Choroid plexus epithelial cell (primary cell): ENCODE results near the gene FAM163A.

Experiments used
- DNase-seq: peaks from one replicate; pipeline ENCODE4 v3.0.0-alpha.2; 2010; ENCODE audit warnings: low read depth
- H3K4me3 ChIP-seq: 2 replicates; pipeline ENCODE4 v1.5.1; 2011; ENCODE audit warnings: low read depth, mild to moderate bottlenecking, control low read depth, low read length, moderate library complexity
- CTCF ChIP-seq: conservative IDR thresholded peaks from 2 replicates; pipeline ENCODE4 v1.5.1; 2011; ENCODE audit warnings: low read depth, mild to moderate bottlenecking, control low read depth, inconsistent platforms, low read length, moderate library complexity

FAM163A gene

DNA sequence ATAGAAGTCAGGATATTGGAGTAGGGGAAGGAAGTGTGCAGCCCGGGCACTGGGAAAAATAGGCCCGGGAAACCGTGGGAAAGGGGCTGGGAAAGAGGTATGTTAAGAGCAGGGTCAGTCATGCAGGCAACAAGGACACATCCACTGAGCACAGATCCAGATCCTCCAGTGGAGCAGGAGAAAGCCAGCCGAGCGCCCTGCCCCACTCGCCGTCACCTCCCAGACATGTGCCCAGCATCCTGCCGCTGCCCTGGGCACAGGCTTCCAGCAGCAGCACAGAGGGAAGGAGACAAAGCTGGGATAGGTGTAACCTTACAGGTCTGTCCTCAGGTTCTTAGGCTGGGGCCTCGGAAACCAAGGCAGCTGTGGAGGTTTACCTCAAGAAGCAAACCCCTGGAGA, 64.2 kb downstream of the FAM163A start:
- DNase-seq: no peak
- no peak for TF ChIP-seq CTCF
- H3K4me3 ChIP-seq: no peak overlapping the region

DNA sequence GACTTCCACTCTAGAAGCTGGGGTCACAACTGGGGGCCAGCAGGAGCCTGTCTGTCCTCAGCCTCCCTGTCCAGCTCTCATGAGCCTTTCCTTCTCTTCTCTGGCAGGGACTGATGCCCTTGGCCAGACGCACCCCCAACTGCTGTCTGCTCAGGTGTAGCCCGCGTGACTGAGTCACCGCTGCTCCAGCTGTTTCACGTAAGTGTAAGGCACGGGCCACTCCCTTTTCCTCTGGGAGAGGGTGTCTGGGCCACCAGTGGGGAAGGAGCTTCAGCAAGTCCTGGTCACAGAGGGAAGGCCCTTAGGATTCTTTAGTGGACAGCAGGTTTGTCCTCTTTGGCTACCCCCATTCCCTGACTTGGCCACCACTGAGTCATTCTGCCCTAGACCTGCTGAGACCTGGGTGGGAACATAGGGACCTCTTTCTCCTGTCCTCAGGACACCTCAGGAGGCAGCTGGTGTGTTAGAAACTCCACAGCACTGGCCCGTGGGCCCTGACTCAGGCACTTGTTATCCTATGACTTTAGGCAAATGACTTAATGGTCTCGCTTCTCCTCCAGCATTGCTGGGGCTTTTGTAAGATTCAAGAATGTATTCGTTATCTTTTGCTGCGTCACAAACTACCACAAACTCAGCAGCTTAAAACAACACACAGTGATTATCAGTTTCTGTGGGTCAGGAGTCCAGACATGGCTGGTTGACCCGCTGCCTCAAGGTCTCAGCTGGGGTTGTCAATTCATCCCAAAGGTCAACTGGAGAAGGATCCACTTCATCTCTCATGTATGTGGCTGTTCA, 64.8 kb downstream of the FAM163A start:
- TF ChIP-seq CTCF: no peak
- no peak overlapping the region for H3K4me3 ChIP-seq
- DNase-seq: peak; percentile 95

DNA sequence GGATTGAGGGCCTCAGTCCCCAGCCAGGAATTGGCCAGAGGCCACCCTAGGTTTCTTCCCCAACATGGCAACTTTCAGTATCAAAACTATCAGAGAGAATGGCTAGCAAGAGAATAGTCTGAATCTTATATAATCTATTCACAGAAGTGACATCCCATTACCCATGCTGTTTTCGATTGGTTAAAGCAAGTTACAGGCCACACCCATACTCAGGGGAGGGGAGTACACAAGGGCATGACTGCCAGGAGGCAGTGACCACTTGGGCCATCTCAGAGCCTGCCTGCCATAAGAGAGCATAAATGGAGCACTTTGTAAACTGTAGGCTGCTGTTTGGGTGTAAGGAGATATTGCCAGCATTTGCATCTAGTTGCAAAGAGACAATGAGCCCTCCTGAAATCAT, 65.4 kb downstream of the FAM163A start:
- no peak overlapping the region for H3K4me3 ChIP-seq
- TF ChIP-seq CTCF: no peak
- DNase-seq: no peak

DNA sequence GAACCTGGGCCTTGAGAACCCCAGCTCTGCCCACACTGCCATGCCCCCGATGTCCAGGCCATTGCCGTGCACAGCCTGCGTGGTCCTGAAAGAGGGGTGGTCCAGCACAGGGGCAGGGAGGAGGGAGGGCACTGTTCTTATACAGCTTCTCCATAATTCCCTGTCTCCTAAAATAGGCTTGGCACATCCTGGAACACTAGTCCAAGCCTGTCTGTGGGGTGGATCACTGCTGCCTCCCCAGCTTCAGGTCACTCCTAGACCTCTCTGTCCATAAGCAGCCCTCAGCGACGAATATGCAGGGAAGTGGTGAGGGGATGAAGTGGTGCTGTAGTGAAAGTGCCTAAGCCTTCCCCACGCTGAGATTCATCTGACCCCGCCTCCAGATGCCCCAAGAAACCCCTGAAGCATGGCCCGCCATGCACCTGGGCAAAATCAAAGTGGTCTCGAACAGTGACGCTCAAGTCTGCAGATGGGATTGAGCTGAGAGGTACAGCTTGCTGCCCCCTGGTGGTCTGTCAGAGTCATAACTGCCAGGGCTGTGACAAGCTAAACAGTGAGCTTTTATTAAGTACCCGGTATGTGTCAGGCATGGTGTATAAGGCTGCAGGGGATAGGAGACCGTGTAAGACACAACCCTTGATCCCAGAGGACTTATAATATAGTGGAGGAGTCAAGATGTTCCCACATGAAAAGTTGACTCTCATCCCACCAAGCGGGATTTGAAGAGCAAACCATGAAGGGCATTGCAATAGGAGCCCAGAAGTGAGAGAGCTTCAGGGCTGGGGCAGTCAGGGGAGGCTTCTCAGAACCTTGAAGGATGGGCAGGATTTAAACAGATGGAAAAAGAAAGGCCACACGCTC, 66.6 kb downstream of the FAM163A start:
- no peak overlapping the region for H3K4me3 ChIP-seq
- TF ChIP-seq CTCF: peak; percentile 93
- DNase-seq: peak; percentile 89

- DNase-seq: no peak
- H3K4me3 ChIP-seq: no peak overlapping the region
- no peak for TF ChIP-seq CTCF
These were observed 67.2 kb downstream of the FAM163A start for GRCh38 chr1:179810367-179810715.

DNA sequence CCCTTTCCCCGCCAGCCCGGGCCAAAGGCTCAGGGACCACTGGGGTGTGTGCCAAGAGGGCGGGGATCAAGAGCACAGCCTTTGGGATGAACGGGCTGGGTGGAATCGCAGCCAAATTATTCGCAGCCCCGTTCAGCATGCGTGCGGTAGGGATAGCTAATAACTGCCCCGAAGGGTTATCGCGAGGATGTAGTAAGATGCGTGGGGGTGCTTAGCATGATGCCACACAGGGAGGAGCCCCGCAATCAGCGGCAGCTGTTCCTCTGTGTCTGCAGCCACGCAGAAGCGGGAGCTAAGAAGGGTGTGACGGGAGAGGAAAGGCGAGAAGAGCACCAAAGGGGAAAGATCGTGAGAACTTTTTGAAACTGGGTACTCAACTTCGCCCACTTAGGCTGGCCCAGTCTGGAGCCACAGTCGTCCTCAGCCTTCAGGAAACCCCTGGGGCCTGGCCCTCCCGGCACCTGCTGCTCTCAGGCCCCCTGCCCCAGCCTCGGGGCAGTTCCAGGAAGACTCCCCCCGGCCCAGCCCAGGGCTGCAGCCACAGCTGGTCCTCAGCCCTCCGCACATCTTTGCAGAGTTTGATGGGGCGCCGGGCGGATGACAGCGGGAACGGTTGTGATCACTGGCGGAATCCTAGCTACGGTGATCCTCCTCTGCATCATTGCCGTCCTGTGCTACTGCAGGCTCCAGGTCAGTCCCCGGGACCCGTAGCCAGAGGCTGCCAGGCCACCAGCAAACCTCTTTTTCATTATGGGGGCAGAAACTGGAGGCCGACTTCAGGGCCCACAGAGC, 69.6 kb downstream of the FAM163A start:
- DNase-seq: no peak
- H3K4me3 ChIP-seq: no peak overlapping the region
- no peak for TF ChIP-seq CTCF
